HG02759 (cell line): ENCODE results near the gene NR3C2.

Source experiments
- ATAC-seq: cut with Tn5 transposase; IDR thresholded peaks from one replicate; pipeline ENCODE4 v1.9.1; 2021; ENCODE audit warnings: mild to moderate bottlenecking, moderate library complexity; ENCODE audit not compliant: unreplicated experiment

NR3C2 gene

DNA sequence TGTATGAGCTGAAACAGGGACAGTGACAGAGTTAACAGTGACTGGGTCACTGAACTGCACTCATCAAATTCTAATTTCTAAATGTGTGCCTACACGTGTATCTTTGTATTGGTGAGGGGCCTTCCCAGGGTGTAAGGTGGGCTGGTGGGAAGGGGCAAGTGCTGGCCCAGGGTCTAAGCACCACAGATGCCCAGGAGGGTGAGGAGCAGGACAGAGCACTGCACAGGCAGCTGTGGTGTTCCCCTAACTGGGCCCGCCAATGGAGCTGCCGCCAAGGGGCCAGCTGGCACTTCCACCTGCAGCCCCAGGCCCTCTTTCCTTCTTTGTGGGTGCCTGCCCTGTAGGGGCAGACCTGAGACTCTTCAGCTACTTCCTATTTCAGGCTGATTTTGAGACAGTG is 360.5 kb downstream of the NR3C2 start:
- ATAC-seq = no peak

GRCh38 chr4:148081267-148081666 is 360.9 kb downstream of the NR3C2 start:
- ATAC-seq = no peak

DNA sequence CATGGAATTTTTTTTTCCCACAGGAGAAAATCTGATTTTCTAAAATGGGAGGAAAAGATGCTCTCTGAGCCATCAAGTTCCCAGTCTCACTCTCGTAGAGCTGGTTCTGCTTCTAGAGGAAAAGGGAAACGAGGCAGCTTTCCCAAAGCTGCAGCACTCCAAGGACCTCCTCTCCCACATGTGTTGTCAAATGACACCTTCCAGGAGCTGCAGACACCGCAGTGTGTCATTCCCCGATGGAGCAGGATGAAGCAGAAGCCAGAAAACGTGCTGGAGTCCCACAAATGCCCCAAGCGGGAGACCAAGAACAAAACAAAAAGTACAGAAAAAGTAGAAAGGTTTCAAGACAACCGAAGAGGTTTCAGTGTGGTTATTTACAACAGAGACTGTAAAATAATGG is 362.3 kb downstream of the NR3C2 start:
- ATAC-seq = no peak

- ATAC-seq = no peak
Observed at GRCh38 chr4:148078061-148078460, 364.2 kb downstream of the NR3C2 start.

DNA sequence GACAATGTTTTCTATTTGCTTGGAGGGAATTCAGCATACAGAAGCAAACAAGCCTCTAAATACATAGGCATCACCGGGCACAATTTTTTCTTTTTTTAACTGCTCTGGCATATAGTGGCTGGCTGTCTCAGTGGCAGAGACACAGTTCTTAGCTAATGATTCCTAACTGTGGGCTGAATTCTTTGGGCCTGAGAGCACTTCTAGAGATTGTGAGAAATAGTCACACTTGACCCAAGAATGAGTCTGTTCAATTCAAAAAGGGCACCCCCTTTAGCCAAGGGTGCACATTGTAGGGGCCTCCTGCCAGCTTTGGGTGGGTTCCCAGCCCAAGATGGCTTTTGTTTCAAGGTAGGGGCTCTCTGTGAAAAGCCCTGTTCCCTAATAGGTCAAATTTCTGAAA is 364.6 kb downstream of the NR3C2 start:
- no peak for ATAC-seq

DNA sequence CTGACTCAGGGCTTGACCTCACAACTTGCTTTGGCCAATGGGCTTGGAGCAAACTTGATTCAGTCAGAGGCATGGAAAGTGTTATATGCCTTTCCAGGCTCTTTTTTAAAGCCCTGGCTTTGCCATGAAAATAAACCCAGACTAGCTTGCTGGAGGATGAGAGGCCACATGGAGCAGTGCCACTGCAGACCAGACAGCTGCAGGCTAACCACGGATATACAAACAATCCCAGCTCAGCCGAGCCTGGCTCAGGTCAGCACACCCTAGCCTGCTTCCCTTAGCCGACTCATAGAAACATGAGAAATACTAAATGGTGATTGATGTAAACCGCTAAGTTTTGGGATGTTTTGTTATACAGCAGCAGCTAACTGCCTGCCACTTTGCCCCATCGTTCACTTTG is 365.2 kb downstream of the NR3C2 start:
- no peak for ATAC-seq

DNA sequence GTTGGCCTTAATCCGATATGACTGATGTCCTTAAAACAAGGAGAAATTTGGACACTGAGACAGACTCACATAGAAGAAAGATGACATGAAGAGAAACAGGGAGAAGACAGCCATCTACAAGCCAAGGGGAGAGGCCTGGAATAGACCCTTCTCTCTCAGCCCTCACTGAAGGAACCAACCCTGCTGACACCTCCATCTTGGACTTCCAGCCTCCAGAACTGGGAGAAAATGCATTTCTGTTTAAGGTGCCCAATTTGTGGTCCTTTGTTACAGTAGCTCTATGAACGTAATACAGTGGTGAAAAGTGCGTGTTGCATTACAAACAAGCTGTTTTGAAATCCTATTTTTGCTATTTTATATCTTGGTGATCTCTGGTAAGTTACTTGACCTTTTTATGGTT is 366.8 kb downstream of the NR3C2 start:
- ATAC-seq = no peak

GRCh38 chr4:148074462-148074861 is 367.8 kb downstream of the NR3C2 start:
- no peak for ATAC-seq

DNA sequence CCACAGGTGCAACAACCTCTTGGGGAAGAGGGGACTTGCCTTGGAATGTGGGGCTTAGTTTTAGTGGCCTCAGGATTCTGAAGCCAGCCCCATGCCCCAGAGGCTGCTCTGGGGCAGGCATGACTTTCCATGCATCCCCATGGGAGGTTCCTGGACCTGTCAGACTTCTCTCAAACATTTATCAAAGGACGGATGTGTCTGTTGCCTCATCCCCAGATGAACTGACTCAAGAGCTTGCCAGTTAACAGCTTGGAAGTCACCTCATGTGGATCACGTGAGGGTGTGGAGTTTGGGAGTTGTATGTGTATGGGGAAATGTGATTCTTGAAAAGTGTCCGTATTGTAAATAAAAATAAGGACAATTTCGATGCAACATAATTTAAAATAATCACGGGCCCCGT is 368.9 kb downstream of the NR3C2 start:
- ATAC-seq = no peak

DNA sequence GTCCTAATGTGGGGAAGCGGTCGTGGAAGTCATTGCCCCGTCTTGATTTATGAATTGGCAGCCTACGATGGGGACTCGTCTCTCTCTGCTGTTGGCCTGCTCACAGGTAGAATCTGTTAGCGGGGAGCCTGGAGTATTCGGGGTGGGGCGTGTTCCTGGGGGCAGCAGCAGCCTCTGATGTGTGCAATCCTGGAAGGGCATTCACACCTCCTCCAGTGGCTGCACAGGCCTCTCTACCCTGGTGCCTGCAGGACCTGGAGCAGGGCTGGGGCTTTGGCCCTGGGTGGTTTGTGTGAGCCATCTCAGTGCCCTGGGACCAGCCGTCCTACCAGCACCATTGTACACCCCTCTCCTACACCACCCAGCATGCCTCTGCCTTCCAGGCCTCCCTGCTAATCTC is 369.4 kb downstream of the NR3C2 start:
- no peak for ATAC-seq

DNA sequence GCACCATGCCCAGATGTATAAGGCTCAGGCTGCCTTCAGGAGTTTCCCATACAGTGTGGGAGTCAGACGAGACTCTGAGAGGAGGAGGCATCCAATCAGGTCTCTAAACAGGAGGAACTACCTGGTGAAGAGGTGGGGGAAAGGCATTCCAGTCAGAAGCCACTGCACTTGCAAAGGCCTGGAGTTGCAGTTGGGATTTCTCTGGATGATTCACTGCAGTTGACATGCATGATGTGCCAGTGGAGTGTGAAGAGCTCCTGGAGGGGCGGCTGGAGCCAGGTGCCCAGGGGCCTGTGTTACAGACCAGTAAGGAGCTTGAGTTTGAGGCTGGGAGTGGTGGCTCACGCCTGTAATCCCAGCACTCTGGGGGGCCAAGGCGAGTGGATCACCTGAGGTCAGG is 371.2 kb downstream of the NR3C2 start:
- no peak for ATAC-seq

GRCh38 chr4:148069895-148070178 is 372.4 kb downstream of the NR3C2 start:
- no peak for ATAC-seq

DNA sequence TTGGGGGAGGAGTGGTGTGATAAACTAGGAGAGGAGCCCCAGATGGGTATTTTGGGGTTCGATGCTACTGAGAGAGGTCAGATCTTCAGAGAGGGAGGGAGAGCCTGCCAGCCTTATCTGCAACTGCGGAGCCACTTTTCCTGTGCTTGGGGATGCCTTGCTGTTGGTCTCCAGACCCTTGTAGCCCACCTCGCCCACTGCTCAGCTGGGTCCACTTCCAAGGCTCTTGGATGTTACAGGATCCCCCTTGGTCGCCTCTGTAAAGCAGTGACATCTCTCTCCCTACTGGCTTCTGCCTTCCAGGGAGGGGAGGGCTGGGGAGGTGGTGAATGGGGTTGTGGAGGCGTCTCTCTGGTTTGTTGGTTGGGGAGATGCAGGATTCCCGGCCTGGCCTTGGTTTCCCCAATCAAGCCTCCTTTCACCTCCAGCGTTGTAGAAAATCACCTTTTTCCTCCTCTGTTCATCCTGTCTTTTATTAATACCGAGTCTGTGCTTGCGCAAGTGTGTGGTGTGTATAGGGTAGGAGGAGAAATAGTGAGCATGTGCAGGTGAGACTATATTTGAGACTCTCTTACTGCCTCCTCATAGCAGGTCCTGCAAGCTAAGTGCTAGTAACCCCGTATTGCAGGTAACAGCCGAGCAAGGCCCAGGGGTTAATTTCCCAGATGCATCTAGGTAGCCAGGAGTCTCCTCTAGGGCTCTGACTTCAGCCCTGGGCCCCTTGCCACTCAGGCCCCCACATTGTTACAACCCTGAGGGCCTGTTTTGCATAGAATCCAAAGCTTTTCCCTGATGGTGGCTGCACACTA is 372.9 kb downstream of the NR3C2 start:
- no peak for ATAC-seq

GRCh38 chr4:148068065-148068911 is 373.9 kb downstream of the NR3C2 start:
- no peak for ATAC-seq

DNA sequence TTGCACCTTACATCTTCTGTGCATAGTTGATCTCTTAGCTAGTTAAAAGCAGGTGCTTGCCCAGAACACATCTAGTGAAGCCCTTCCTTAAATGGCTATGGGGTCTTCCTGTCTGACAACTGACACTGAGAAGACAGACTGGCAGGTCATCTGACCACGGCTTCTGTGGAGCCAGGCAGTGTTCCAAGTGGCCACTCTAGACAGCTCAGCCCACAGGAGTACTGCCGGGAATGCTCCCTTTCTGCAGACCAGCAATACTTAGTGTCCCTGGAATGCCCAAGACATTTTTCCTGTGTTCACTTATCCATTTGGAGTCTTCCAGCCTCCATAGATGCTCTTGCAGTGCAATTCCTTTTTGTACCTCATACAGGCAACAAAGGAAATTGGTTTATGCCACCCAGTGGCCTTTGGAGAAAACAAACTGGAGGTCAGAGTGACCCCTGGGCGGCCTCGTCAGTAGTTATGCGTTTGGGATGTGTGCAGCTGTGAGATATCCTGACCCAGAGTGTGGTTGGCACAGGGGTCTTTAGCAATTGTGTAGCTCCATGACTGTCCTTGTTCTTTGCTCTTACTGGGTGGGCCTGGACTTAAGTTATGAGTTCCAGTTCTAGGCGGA is 374.8 kb downstream of the NR3C2 start:
- no peak for ATAC-seq

DNA sequence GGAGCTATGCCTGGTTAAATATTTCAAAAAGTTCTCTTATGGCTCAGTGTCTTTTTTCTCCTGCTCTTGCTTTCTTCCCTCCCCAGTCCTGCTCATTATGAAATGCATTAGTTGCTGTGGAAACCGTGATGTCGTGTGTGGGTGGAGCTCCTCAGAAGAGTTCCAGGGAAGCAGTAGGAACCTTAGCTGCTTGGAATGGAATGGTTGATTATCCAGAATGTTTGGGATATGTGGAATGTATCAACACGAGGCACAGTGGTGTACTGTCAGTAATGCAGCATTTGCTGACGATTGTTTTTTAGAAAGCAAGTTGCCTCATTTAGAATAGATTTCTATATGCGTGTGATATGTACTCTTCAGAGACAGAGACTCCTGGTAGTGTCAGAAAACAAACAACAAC is 377.1 kb downstream of the NR3C2 start:
- ATAC-seq = no peak

DNA sequence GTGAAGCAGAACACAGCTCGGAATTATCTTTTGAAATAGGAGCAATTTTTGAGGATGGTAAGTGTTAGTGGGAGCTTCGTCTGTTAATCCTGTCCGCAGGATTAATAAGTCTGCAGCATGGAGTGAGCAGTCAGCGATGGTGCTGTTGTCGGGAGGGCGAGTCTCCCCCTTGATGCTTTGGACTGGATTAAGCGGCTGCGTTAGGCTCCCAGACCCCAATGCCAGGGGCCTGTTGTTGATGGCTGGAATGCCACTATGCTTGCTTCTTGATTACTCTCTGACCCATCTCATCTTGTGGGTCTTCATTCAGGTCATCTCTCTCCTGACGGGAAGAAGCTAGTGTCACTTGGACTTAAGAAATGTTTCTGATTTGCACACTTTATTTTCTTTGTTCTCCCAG is 377.8 kb downstream of the NR3C2 start:
- ATAC-seq = no peak

DNA sequence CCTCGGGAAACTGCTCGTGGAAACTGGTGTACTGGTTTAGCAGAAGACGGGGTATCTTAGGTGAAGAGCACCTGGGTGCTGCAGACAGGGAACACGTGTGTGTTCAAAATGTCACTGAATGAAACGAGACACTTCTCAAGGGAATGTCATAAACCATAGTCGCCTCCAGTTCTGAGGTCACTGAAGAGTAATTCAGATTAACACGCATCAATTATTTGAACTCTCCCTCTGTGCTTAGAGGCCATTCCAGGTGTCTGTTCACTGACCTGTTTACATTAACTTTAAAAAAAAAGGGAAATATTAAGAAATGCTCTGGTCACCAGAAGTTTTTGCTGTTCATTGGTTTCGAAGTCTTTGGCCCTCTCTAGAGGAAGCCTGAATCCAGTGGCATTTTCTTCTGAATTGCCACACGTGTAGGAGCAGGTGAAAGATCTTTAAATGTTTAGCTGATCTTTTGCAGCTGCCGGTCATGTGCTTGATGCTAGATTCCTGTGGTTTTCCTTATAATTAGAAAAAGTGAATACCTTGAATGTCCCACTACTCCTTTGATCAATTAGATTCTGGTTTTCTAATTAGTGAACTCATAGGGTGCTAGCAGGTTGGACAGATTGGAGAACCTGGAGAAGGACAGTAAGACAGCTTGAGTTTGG is 379.8 kb downstream of the NR3C2 start:
- no peak for ATAC-seq

- ATAC-seq = no peak
Observed at GRCh38 chr4:148061795-148062194, 380.4 kb downstream of the NR3C2 start.

- ATAC-seq = no peak
Observed at GRCh38 chr4:148061141-148061481, 381.1 kb downstream of the NR3C2 start.

GRCh38 chr4:148060264-148061140 is 381.7 kb downstream of the NR3C2 start:
- no peak for ATAC-seq
